ENCODE measurements around the gene TMUB1. TPM values are rescaled to one million over a fixed set of nuclear protein-coding genes. Genes with fewer than 3 reads are reported as not detected.

TMUB1 gene
- total and polyA plus RNA-seq, 2 experiments from 2014 or later, result 45.0 to 83.1 TPM

DNA sequence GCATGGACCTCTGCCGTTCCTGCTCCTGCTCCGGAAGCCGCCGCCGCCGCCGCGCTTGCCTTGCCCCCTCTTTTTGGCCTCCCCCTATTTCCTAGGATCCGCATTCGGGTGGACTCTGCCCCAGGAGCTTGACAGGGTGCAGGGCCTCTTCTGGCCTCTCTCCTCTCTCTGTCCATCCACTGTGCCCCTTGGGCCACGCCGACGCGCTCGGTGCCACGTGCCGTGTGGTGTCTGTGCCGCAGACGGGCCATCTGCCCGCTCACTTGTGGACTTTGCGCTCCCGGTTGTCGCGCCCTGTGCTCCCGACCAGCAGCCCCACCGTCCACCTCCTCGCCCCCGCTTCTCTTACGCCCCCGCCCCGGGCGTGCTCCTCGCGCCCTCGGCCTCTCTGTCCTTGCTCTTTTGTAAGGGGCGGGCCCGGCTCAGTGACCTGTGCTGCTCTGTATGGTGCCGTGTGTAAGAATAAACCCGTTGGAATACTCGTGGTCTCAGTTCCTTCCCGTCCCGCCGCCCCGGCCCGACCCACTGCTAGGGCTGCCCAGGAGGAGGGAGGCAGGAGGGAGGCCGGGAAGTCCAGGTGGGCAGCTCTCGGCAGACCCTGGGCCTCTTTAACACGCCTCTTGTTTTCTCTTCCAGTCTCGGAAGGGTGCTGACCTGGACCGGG, 40.0 kb upstream of the TMUB1 start:
- H3K4me3 ChIP-seq, result no peak overlapping the region
- no peak for DNase-seq (ENCODE audit: low spot score)
- WGBS (ENCODE audit: low lambda C conversion rate, missing lambda C conversion rate), result 92% methylated on average over 47 of the region's 50 CpGs

DNA sequence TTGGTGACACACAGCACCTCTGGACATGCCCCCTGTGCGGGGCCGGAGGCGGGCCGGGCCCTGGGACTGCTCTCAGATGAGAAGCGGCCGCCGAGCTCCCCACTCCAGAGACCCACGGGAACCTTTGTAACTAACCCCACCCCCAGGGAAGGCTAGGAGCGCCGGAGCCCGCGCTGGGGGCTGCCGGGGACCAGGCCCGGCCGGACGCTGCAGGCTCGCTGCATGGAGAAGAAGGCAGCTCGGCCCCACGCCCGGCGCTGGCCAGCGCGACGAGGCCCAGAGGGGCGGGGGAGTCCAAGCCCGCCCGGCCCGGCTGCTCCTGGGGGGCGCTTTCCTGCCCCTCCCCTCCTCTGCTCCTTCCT, 39.5 kb upstream of the TMUB1 start:
- Histone ChIP-seq H3K79me2 (peaks cover 4% of the 10 kb centered on the region), H3K4me3 (no peak overlapping the region), H2AFZ (no peak overlapping the region), H3K36me3 (replicated peaks; ENCODE audit: insufficient read depth, low read depth) (no peaks in the 10 kb centered on the region), H3K9me2 (replicated peaks; ENCODE audit: insufficient read depth) (no peaks in the 10 kb centered on the region), H3K4me2 (no peak overlapping the region), H3K9me3 (ENCODE audit: low read depth) (no peaks in the 10 kb centered on the region), H4K20me1 (ENCODE audit: insufficient read depth, poor library complexity, severe bottlenecking) (peaks cover 40% of the 10 kb centered on the region), H3K27me3 (no peaks in the 10 kb centered on the region), H3K27ac (no peak overlapping the region), H3K4me1 (ENCODE audit: insufficient read depth) (peaks cover 6% of the 10 kb centered on the region)
- TF ChIP-seq, protein P1, sequence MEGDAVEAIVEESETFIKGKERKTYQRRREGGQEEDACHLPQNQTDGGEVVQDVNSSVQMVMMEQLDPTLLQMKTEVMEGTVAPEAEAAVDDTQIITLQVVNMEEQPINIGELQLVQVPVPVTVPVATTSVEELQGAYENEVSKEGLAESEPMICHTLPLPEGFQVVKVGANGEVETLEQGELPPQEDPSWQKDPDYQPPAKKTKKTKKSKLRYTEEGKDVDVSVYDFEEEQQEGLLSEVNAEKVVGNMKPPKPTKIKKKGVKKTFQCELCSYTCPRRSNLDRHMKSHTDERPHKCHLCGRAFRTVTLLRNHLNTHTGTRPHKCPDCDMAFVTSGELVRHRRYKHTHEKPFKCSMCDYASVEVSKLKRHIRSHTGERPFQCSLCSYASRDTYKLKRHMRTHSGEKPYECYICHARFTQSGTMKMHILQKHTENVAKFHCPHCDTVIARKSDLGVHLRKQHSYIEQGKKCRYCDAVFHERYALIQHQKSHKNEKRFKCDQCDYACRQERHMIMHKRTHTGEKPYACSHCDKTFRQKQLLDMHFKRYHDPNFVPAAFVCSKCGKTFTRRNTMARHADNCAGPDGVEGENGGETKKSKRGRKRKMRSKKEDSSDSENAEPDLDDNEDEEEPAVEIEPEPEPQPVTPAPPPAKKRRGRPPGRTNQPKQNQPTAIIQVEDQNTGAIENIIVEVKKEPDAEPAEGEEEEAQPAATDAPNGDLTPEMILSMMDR (IDR thresholded peaks at IDR 0.05; ENCODE audit: poor library complexity), result no peak
- no peak for TF ChIP-seq EZH2phosphoT487 (IDR thresholded peaks at IDR 0.05; ENCODE audit: low read depth, severe bottlenecking, unreplicated experiment)
- no peak for TF ChIP-seq EZH2 (IDR thresholded peaks at IDR 0.05; ENCODE audit: borderline replicate concordance)
- no peak for DNase-seq (ENCODE audit: low spot score)
- WGBS (ENCODE audit: low lambda C conversion rate, missing lambda C conversion rate), result 96% methylated on average over 14 of the region's 29 CpGs

More for the DNA sequence above, 40.0 kb upstream of the TMUB1 start:
- no peaks in the 10 kb centered on the region for H3K36me3 ChIP-seq (replicated peaks; ENCODE audit: insufficient read depth, low read depth)
- no peaks in the 10 kb centered on the region for H3K79me2 ChIP-seq
- H3K27me3 ChIP-seq, result no peaks in the 10 kb centered on the region
- no peak overlapping the region for H3K4me2 ChIP-seq
- TF ChIP-seq, protein P1 (IDR thresholded peaks at IDR 0.05; ENCODE audit: poor library complexity), result no peak
- TF ChIP-seq EZH2phosphoT487 (IDR thresholded peaks at IDR 0.05; ENCODE audit: low read depth, severe bottlenecking, unreplicated experiment) (no peak), EZH2 (IDR thresholded peaks at IDR 0.05; ENCODE audit: borderline replicate concordance) (no peak)
- no peak overlapping the region for H3K27ac ChIP-seq
- no peak overlapping the region for H2AFZ ChIP-seq
- H3K4me1 ChIP-seq (ENCODE audit: insufficient read depth), result peaks cover 6% of the 10 kb centered on the region
- no peaks in the 10 kb centered on the region for H3K9me3 ChIP-seq (ENCODE audit: low read depth)
- H3K9me2 ChIP-seq (replicated peaks; ENCODE audit: insufficient read depth), result no peaks in the 10 kb centered on the region
- H4K20me1 ChIP-seq (ENCODE audit: insufficient read depth, poor library complexity, severe bottlenecking), result peaks cover 36% of the 10 kb centered on the region

DNA sequence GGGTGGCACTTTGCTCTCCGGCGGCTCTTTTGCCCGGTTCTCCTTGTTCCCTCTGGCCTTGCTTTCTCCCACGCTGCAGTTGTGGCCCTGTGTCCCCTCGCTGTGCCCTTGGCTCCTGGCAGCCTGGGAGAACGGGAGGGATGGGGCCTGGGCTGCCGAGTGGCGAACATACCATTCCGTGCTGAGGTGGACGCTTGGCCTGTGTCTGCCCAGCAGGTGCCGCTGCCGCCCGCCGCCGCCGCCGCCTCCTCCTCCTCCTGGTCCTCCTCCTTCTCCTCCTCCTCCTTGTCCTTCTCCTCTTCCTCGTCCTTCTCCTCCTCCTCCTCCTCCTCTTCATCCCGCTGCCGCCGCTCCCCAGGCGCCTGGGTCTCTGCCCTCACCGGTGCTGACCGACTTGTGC, 39.0 kb upstream of the TMUB1 start:
- no peak overlapping the region for H2AFZ ChIP-seq
- no peaks in the 10 kb centered on the region for H3K9me2 ChIP-seq (replicated peaks; ENCODE audit: insufficient read depth)
- no peak for DNase-seq (ENCODE audit: low spot score)
- TF ChIP-seq, protein P1 (IDR thresholded peaks at IDR 0.05; ENCODE audit: poor library complexity), result no peak
- TF ChIP-seq EZH2 (IDR thresholded peaks at IDR 0.05; ENCODE audit: borderline replicate concordance) (no peak), EZH2phosphoT487 (IDR thresholded peaks at IDR 0.05; ENCODE audit: low read depth, severe bottlenecking, unreplicated experiment) (no peak)
- H3K79me2 ChIP-seq, result peaks cover 4% of the 10 kb centered on the region
- WGBS (ENCODE audit: low lambda C conversion rate, missing lambda C conversion rate), result 91% methylated on average over 20 of the region's 24 CpGs
- H3K27ac ChIP-seq, result no peak overlapping the region
- no peak overlapping the region for H3K4me3 ChIP-seq
- H3K36me3 ChIP-seq (replicated peaks; ENCODE audit: insufficient read depth, low read depth), result no peaks in the 10 kb centered on the region
- no peak overlapping the region for H3K4me2 ChIP-seq
- H4K20me1 ChIP-seq (ENCODE audit: insufficient read depth, poor library complexity, severe bottlenecking), result peaks cover 43% of the 10 kb centered on the region
- H3K4me1 ChIP-seq (ENCODE audit: insufficient read depth), result peaks cover 6% of the 10 kb centered on the region
- H3K9me3 ChIP-seq (ENCODE audit: low read depth), result no peaks in the 10 kb centered on the region
- H3K27me3 ChIP-seq, result no peaks in the 10 kb centered on the region

Measured in hepatocyte (in vitro differentiated cells).